ENCODE data around the gene GMCL2.
"Not testable (repeated sequence)": the region's sequence is repeated elsewhere in the genome, so short reads cannot be mapped to it uniquely, and the experiment has no call there.

DNA sequence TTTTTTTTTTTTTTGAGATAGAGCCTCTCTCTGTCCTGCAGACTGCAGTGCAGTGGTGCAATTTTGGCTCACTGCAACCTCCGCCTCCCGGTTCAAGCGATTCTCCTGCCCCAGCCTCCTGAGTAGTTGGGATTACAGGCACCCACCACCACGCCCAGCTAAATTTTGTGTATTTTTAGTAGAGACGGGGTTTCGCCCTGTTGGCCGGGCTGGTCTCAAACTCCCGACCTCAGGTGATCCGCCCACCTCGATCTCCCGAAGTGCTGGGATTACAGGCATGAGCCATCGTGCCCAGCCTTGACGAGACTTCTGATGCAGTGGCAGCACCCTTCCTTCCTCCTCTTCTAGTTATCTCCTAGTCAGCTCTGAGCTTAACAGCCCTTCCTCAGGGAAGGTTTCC is 41.9 kb upstream of the GMCL2 start:
- not testable (repeated sequence) for TF ChIP-seq BRD4 (IDR thresholded peaks at IDR 0.05); ZNF668 (CRISPR knock-in tag; IDR thresholded peaks at IDR 0.05); BRCA1 (IDR thresholded peaks at IDR 0.05); BRCA1 (CRISPR knock-in tag; IDR thresholded peaks at IDR 0.05); PHB2 (IDR thresholded peaks at IDR 0.05; ENCODE audit: low read depth); SREBF1 (IDR thresholded peaks at IDR 0.05; ENCODE audit: borderline replicate concordance, low read depth, low read length); MAFF (IDR thresholded peaks at IDR 0.05; ENCODE audit: low read length); CBFB (CRISPR knock-in tag; IDR thresholded peaks at IDR 0.05)
- TF ChIP-seq, protein P1, sequence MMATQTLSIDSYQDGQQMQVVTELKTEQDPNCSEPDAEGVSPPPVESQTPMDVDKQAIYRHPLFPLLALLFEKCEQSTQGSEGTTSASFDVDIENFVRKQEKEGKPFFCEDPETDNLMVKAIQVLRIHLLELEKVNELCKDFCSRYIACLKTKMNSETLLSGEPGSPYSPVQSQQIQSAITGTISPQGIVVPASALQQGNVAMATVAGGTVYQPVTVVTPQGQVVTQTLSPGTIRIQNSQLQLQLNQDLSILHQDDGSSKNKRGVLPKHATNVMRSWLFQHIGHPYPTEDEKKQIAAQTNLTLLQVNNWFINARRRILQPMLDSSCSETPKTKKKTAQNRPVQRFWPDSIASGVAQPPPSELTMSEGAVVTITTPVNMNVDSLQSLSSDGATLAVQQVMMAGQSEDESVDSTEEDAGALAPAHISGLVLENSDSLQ (IDR thresholded peaks at IDR 0.05), result not testable (repeated sequence)
- TF ChIP-seq, protein P2, sequence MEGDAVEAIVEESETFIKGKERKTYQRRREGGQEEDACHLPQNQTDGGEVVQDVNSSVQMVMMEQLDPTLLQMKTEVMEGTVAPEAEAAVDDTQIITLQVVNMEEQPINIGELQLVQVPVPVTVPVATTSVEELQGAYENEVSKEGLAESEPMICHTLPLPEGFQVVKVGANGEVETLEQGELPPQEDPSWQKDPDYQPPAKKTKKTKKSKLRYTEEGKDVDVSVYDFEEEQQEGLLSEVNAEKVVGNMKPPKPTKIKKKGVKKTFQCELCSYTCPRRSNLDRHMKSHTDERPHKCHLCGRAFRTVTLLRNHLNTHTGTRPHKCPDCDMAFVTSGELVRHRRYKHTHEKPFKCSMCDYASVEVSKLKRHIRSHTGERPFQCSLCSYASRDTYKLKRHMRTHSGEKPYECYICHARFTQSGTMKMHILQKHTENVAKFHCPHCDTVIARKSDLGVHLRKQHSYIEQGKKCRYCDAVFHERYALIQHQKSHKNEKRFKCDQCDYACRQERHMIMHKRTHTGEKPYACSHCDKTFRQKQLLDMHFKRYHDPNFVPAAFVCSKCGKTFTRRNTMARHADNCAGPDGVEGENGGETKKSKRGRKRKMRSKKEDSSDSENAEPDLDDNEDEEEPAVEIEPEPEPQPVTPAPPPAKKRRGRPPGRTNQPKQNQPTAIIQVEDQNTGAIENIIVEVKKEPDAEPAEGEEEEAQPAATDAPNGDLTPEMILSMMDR (IDR thresholded peaks at IDR 0.05 in 2 of 3, conservative IDR thresholded peaks at IDR 0.05 in 1 of 3; ENCODE audit: insufficient read depth in 2 of 3, low read depth in 1 of 3, low read length in 3 of 3), result not testable (repeated sequence)

Data from K562 (cell line).